Karpas-422 (cell line): ENCODE measurements around the gene RADIL. TPM values are rescaled to one million over a fixed set of nuclear protein-coding genes. Genes with fewer than 3 reads are reported as not detected.

Source experiments
- DNase-seq: peaks from one replicate; pipeline ENCODE4 v3.0.0-alpha.2; 2015
- H2AFZ ChIP-seq: fragments of 200-600 bp; sonication (generic); 2 replicates; pipeline ENCODE4 v1.6.1; 2014; ENCODE audit warnings: antibody characterized with exemption, low read length, mixed read lengths
- H3K27ac ChIP-seq: fragments of 200-600 bp; sonication (generic); 2 replicates; pipeline ENCODE4 v1.5.1; 2014; ENCODE audit warnings: mild to moderate bottlenecking, low read length, moderate library complexity
- H3K27me3 ChIP-seq: fragments of 200-600 bp; sonication (generic); 2 replicates; pipeline ENCODE4 v1.6.1; 2014; ENCODE audit warnings: low read length, mixed read lengths
- H3K36me3 ChIP-seq: fragments of 200-600 bp; sonication (generic); 2 replicates; pipeline ENCODE4 v1.6.1; 2014; ENCODE audit warnings: low read length, mixed read lengths; ENCODE audit not compliant: insufficient read depth
- H3K4me1 ChIP-seq: fragments of 200-600 bp; sonication (generic); 2 replicates; pipeline ENCODE4 v1.6.1; 2014; ENCODE audit warnings: mild to moderate bottlenecking, low read length, mixed read lengths
- H3K4me2 ChIP-seq: fragments of 200-600 bp; sonication (generic); 2 replicates; pipeline ENCODE4 v1.6.1; 2014; ENCODE audit warnings: low read length, low read depth, mild to moderate bottlenecking; ENCODE audit not compliant: poor library complexity, severe bottlenecking
- H3K4me3 ChIP-seq: fragments of 200-600 bp; sonication (generic); 2 replicates; pipeline ENCODE4 v1.5.1; 2014; ENCODE audit warnings: mild to moderate bottlenecking, antibody characterized with exemption, low read length, mixed read lengths
- H3K79me2 ChIP-seq: fragments of 200-600 bp; sonication (generic); 2 replicates; pipeline ENCODE4 v1.6.1; 2014; ENCODE audit warnings: mild to moderate bottlenecking, low read length, mixed read lengths
- H3K9ac ChIP-seq: fragments of 200-600 bp; sonication (generic); 2 replicates; pipeline ENCODE4 v1.6.0; 2014; ENCODE audit warnings: low read length
- H3K9me2 ChIP-seq: fragments of 200-600 bp; sonication (generic), shearing (Covaris generic); replicated peaks from 2 replicates; pipeline ENCODE4 v1.6.0; 2014; ENCODE audit warnings: mild to moderate bottlenecking, low read length, moderate library complexity; ENCODE audit not compliant: insufficient read depth
- H3K9me3 ChIP-seq: fragments of 300-700, 200-600 bp; sonication (generic); 2 replicates; pipeline ENCODE4 v1.6.1; 2014; ENCODE audit warnings: low read length, mixed read lengths
- H4K20me1 ChIP-seq: fragments of 200-600 bp; sonication (generic); 2 replicates; pipeline ENCODE4 v1.6.1; 2014; ENCODE audit warnings: mild to moderate bottlenecking, antibody characterized with exemption, low read length, low read depth; ENCODE audit not compliant: insufficient read depth
- total RNA-seq: library from RNA; depleted of rRNA; stranded (reverse); fragments of >200 nt; shearing (Covaris generic); gene quantifications from 2 replicates; pipeline ENCODE4 v1.2.3, GENCODE V29; 2014; ENCODE audit warnings: low replicate concordance

RADIL gene
- total RNA-seq, 1 experiment from 2014 or later: not detected

- Histone ChIP-seq H3K4me3 (no peak overlapping the region), H3K27ac (no peak overlapping the region), H3K9me3 (no peaks in the 10 kb centered on the region), H3K9ac (no peak overlapping the region), H3K4me2 (no peak overlapping the region), H3K36me3 (no peaks in the 10 kb centered on the region), H2AFZ (no peak overlapping the region), H3K4me1 (no peaks in the 10 kb centered on the region), H3K27me3 (no peaks in the 10 kb centered on the region), H3K9me2 (no peaks in the 10 kb centered on the region), H4K20me1 (no peaks in the 10 kb centered on the region), H3K79me2 (no peaks in the 10 kb centered on the region)
- peak; percentile 75 for DNase-seq
Observed at GRCh38 chr7:4849390-4849789, 34.1 kb downstream of the RADIL start.

- no peak overlapping the region for H3K4me2 ChIP-seq
Observed at GRCh38 chr7:4845740-4846142, 37.8 kb downstream of the RADIL start.

GRCh38 chr7:4842319-4843064 is 41.0 kb downstream of the RADIL start:
- peaks cover 11% of the 10 kb centered on the region for H3K4me1 ChIP-seq
- no peak overlapping the region for H2AFZ ChIP-seq

More at GRCh38 chr7:4845740-4846142, 37.8 kb downstream of the RADIL start:
- H3K9ac ChIP-seq: no peak overlapping the region
- no peaks in the 10 kb centered on the region for H3K79me2 ChIP-seq
- H3K4me3 ChIP-seq: no peak overlapping the region
- no peaks in the 10 kb centered on the region for H3K4me1 ChIP-seq
- H3K27me3 ChIP-seq: no peaks in the 10 kb centered on the region
- no peaks in the 10 kb centered on the region for H3K9me3 ChIP-seq
- H3K27ac ChIP-seq: no peak overlapping the region
- no peaks in the 10 kb centered on the region for H3K9me2 ChIP-seq
- no peaks in the 10 kb centered on the region for H3K36me3 ChIP-seq
- no peak overlapping the region for H2AFZ ChIP-seq
- no peak for DNase-seq
- no peaks in the 10 kb centered on the region for H4K20me1 ChIP-seq

GRCh38 chr7:4841836-4842235 is 41.7 kb downstream of the RADIL start:
- no peaks in the 10 kb centered on the region for H3K36me3 ChIP-seq
- no peaks in the 10 kb centered on the region for H3K79me2 ChIP-seq
- no peak overlapping the region for H3K9ac ChIP-seq
- no peak overlapping the region for H3K4me3 ChIP-seq
- H2AFZ ChIP-seq: no peak overlapping the region
- no peak for DNase-seq
- no peaks in the 10 kb centered on the region for H3K27me3 ChIP-seq
- H3K4me1 ChIP-seq: peaks cover 11% of the 10 kb centered on the region
- H3K9me2 ChIP-seq: no peaks in the 10 kb centered on the region
- no peak overlapping the region for H3K27ac ChIP-seq
- H3K4me2 ChIP-seq: no peak overlapping the region
- H4K20me1 ChIP-seq: no peaks in the 10 kb centered on the region
- H3K9me3 ChIP-seq: no peaks in the 10 kb centered on the region

More at GRCh38 chr7:4842319-4843064, 41.0 kb downstream of the RADIL start:
- Histone ChIP-seq H3K4me3 (no peak overlapping the region), H3K36me3 (no peaks in the 10 kb centered on the region), H3K79me2 (no peaks in the 10 kb centered on the region), H3K4me2 (no peak overlapping the region), H3K9me3 (no peaks in the 10 kb centered on the region), H3K9ac (no peak overlapping the region), H3K9me2 (no peaks in the 10 kb centered on the region), H3K27me3 (no peaks in the 10 kb centered on the region), H4K20me1 (no peaks in the 10 kb centered on the region), H3K27ac (no peak overlapping the region)
- no peak for DNase-seq

GRCh38 chr7:4841007-4841784 is 42.3 kb downstream of the RADIL start:
- no peak overlapping the region for H3K4me2 ChIP-seq
- no peaks in the 10 kb centered on the region for H4K20me1 ChIP-seq
- DNase-seq: no peak
- no peaks in the 10 kb centered on the region for H3K9me3 ChIP-seq
- H3K4me3 ChIP-seq: no peak overlapping the region
- H3K36me3 ChIP-seq: no peaks in the 10 kb centered on the region
- no peaks in the 10 kb centered on the region for H3K79me2 ChIP-seq
- no peak overlapping the region for H2AFZ ChIP-seq
- no peaks in the 10 kb centered on the region for H3K9me2 ChIP-seq
- H3K27ac ChIP-seq: no peak overlapping the region
- peaks cover 11% of the 10 kb centered on the region for H3K4me1 ChIP-seq
- no peak overlapping the region for H3K9ac ChIP-seq
- H3K27me3 ChIP-seq: no peaks in the 10 kb centered on the region

GRCh38 chr7:4840079-4840501 is 43.4 kb downstream of the RADIL start:
- Histone ChIP-seq H3K27me3 (no peaks in the 10 kb centered on the region), H3K4me1 (peaks cover 11% of the 10 kb centered on the region), H3K4me3 (no peak overlapping the region), H3K9me2 (no peaks in the 10 kb centered on the region), H3K27ac (no peak overlapping the region), H3K4me2 (no peak overlapping the region), H3K9ac (no peak overlapping the region), H4K20me1 (no peaks in the 10 kb centered on the region), H3K79me2 (no peaks in the 10 kb centered on the region), H2AFZ (no peak overlapping the region), H3K36me3 (no peaks in the 10 kb centered on the region), H3K9me3 (no peaks in the 10 kb centered on the region)
- no peak for DNase-seq

GRCh38 chr7:4838626-4839334 is 44.7 kb downstream of the RADIL start:
- Histone ChIP-seq H3K9me3 (no peaks in the 10 kb centered on the region), H3K9ac (no peak overlapping the region), H3K79me2 (no peaks in the 10 kb centered on the region), H3K9me2 (no peaks in the 10 kb centered on the region), H3K4me1 (peaks cover 11% of the 10 kb centered on the region), H4K20me1 (no peaks in the 10 kb centered on the region), H2AFZ (no peak overlapping the region), H3K4me3 (no peak overlapping the region), H3K36me3 (no peaks in the 10 kb centered on the region), H3K4me2 (peak overlapping the region; percentile 12), H3K27me3 (no peaks in the 10 kb centered on the region), H3K27ac (no peak overlapping the region)
- no peak for DNase-seq
